H1 (cell line): ENCODE data around the gene TMEM135. TPM values are rescaled to one million over a fixed set of nuclear protein-coding genes. Genes with fewer than 3 reads are reported as not detected.

ENCODE experiments used
- CTCF ChIA-PET: fragments of 300-600 bp; sonication (Branson Sonifier 250); formaldehyde crosslinking; loops from one replicate; lab custom pipeline; 2021; ENCODE audit not compliant: partially characterized antibody; lab: Charles Lee
- POLR2A ChIA-PET: fragments of 300-600 bp; sonication (Branson Sonifier 250); formaldehyde crosslinking; loops from one replicate; lab custom pipeline; 2021; ENCODE audit warnings: inconsistent platforms; ENCODE audit not compliant: partially characterized antibody; lab: Charles Lee
- DNase-seq, 2 experiments: peaks; one replicate each; pipeline versions ENCODE4 v3.0.0 to v3.0.0-alpha.2; 2010 to 2022; ENCODE audit warnings: low spot score in 2 of 2, low read depth in 1 of 2, mixed read lengths in 1 of 2
- FAIRE-seq: peaks from 2 replicates; lab custom pipeline; 2011; peaks lifted over from hg19 to GRCh38; lab: Jason Lieb, UNC
- H2AFZ ChIP-seq: 2 replicates; pipeline ENCODE4 v1.8.1; 2012; ENCODE audit warnings: low read length, inconsistent platforms
- H2AK5ac ChIP-seq: 2 replicates; pipeline ENCODE4 v1.6.1; 2013; ENCODE audit warnings: low read depth, low read length
- H2BK120ac ChIP-seq: replicated peaks from 2 replicates; pipeline ENCODE3; 2013; ENCODE audit warnings: low read depth, low read length, inconsistent platforms
- H2BK12ac ChIP-seq: 2 replicates; pipeline ENCODE4 v1.6.1; 2013; ENCODE audit warnings: low read depth, low read length
- H2BK15ac ChIP-seq: 2 replicates; pipeline ENCODE4 v1.6.1; 2013; ENCODE audit warnings: low read length
- H2BK20ac ChIP-seq: 2 replicates; pipeline ENCODE4 v1.6.1; 2013; ENCODE audit warnings: low read length
- H2BK5ac ChIP-seq: 2 replicates; pipeline ENCODE4 v1.6.1; 2013; ENCODE audit warnings: low read depth, low read length
- H3K14ac ChIP-seq: 2 replicates; pipeline ENCODE4 v1.6.1; 2013; ENCODE audit warnings: inconsistent platforms; ENCODE audit not compliant: insufficient read length
- H3K18ac ChIP-seq: 2 replicates; pipeline ENCODE4 v1.6.1; 2013; ENCODE audit warnings: low read length; ENCODE audit errors: extremely low read depth
- H3K23ac ChIP-seq: 2 replicates; pipeline ENCODE4 v1.6.1; 2013; ENCODE audit warnings: inconsistent platforms; ENCODE audit not compliant: insufficient read length
- H3K23me2 ChIP-seq: 2 replicates; pipeline ENCODE4 v1.6.1; 2013; ENCODE audit warnings: low read depth, low read length
- H3K27ac ChIP-seq: 2 replicates; pipeline ENCODE4 v1.6.1; 2011; ENCODE audit warnings: low read depth, low read length, inconsistent platforms
- H3K27me3 ChIP-seq, 4 experiments: replicated peaks in 1 of 4; 1 replicate in 1 of 4; 2 replicates in 3 of 4; pipeline versions ENCODE4 v1.6.1 to v1.8.1; 2011 to 2013; ENCODE audit warnings: low read length in 3 of 4, mild to moderate bottlenecking in 3 of 4, inconsistent platforms in 2 of 4, mixed read lengths in 2 of 4, moderate library complexity in 1 of 4; ENCODE audit not compliant: control insufficient read depth in 3 of 4, insufficient read depth in 3 of 4; ENCODE audit errors: extremely low read depth in 1 of 4
- H3K36me3 ChIP-seq, 4 experiments: 2 replicates each; pipeline versions ENCODE4 v1.6.1 to v1.8.1; 2011 to 2013; ENCODE audit warnings: mild to moderate bottlenecking in 4 of 4, low read length in 3 of 4, moderate library complexity in 2 of 4, control low read depth in 1 of 4, inconsistent platforms in 1 of 4; ENCODE audit not compliant: insufficient read depth in 4 of 4, control insufficient read depth in 2 of 4
- H3K4ac ChIP-seq: replicated peaks from 2 replicates; pipeline ENCODE3; 2013; ENCODE audit warnings: low read length, low read depth, mixed read lengths, inconsistent platforms; ENCODE audit not compliant: insufficient read length
- H3K4me1 ChIP-seq, 4 experiments: replicated peaks in 1 of 4; 1 replicate in 1 of 4; 2 replicates in 3 of 4; pipeline versions ENCODE4 v1.6.1 to v1.8.1; 2011 to 2013; ENCODE audit warnings: low read length in 3 of 4, inconsistent platforms in 2 of 4, mixed read lengths in 1 of 4; ENCODE audit not compliant: insufficient read depth in 4 of 4, control insufficient read depth in 3 of 4
- H3K4me2 ChIP-seq, 2 experiments: 2 replicates each; pipeline versions ENCODE4 v1.6.1 to v1.8.1; 2011 to 2013; ENCODE audit warnings: low read depth in 2 of 2, low read length in 2 of 2, control low read depth in 1 of 2, inconsistent platforms in 1 of 2, mild to moderate bottlenecking in 1 of 2; ENCODE audit not compliant: insufficient read depth in 1 of 2
- H3K4me3 ChIP-seq, 4 experiments: fragments of 200-600, 300-600 bp in 1 of 4; sonication (generic), shearing (Covaris generic), sonication (Bioruptor Twin) in 1 of 4; 2 replicates each; pipeline versions ENCODE4 v1.5.1 to v1.8.1; 2011 to 2016; ENCODE audit warnings: low read length in 4 of 4, low read depth in 3 of 4, control low read depth in 2 of 4, inconsistent platforms in 2 of 4, mild to moderate bottlenecking in 2 of 4, mixed read lengths in 1 of 4, moderate library complexity in 1 of 4; ENCODE audit not compliant: insufficient read depth in 2 of 4; ENCODE audit errors: extremely low read depth in 1 of 4
- H3K56ac ChIP-seq: replicated peaks from 2 replicates; pipeline ENCODE3; 2013; ENCODE audit warnings: low read depth, mild to moderate bottlenecking, mixed read lengths, low read length, inconsistent platforms; ENCODE audit not compliant: insufficient read length
- H3K79me1 ChIP-seq: 2 replicates; pipeline ENCODE4 v1.6.1; 2013; ENCODE audit warnings: low read depth, low read length, control low read depth
- H3K79me2 ChIP-seq, 2 experiments: 2 replicates each; pipeline versions ENCODE4 v1.6.1 to v1.8.1; 2012 to 2013; ENCODE audit warnings: low read length in 2 of 2, mild to moderate bottlenecking in 2 of 2, inconsistent platforms in 1 of 2; ENCODE audit not compliant: insufficient read depth in 2 of 2, control insufficient read depth in 1 of 2
- H3K9ac ChIP-seq, 4 experiments: replicated peaks in 1 of 4; 1 replicate in 1 of 4; 2 replicates in 3 of 4; pipeline versions ENCODE4 v1.6.1 to v1.8.1; 2011 to 2013; ENCODE audit warnings: low read depth in 3 of 4, low read length in 3 of 4, control low read depth in 2 of 4, mild to moderate bottlenecking in 2 of 4, moderate library complexity in 2 of 4, inconsistent platforms in 1 of 4; ENCODE audit errors: extremely low read depth in 1 of 4
- H3K9me3 ChIP-seq, 2 experiments: 2 replicates each; pipeline versions ENCODE4 v1.6.1 to v1.8.1; 2012 to 2013; ENCODE audit warnings: mild to moderate bottlenecking in 2 of 2, moderate library complexity in 2 of 2, control low read depth in 1 of 2, inconsistent platforms in 1 of 2, low read depth in 1 of 2, low read length in 1 of 2, mixed read lengths in 1 of 2; ENCODE audit not compliant: insufficient read depth in 2 of 2
- H4K20me1 ChIP-seq, 2 experiments: replicated peaks in 1 of 2; 2 replicates each; pipeline versions ENCODE3 to v1.8.1; 2011 to 2013; ENCODE audit warnings: inconsistent platforms in 2 of 2, low read length in 2 of 2, mild to moderate bottlenecking in 1 of 2; ENCODE audit not compliant: insufficient read depth in 2 of 2, control insufficient read depth in 1 of 2
- H4K5ac ChIP-seq: 2 replicates; pipeline ENCODE4 v1.6.1; 2013; ENCODE audit warnings: low read length, low read depth, mixed read lengths, inconsistent platforms; ENCODE audit not compliant: insufficient read length
- H4K8ac ChIP-seq: 2 replicates; pipeline ENCODE4 v1.8.0; 2013; ENCODE audit warnings: mild to moderate bottlenecking, moderate library complexity, low read length, inconsistent platforms; ENCODE audit not compliant: insufficient read depth; ENCODE audit errors: extremely low read depth
- H4K91ac ChIP-seq: replicated peaks from 2 replicates; pipeline ENCODE3; 2013; ENCODE audit warnings: low read length, mixed read lengths, inconsistent platforms; ENCODE audit not compliant: insufficient read length
- BACH1 ChIP-seq: IDR thresholded peaks from 2 replicates; pipeline ENCODE4 v1.6.1; 2012; ENCODE audit warnings: low read length, improper control_type of control experiment
- BCL11A ChIP-seq, 2 experiments: IDR thresholded peaks; one replicate each; pipeline ENCODE4 v1.6.1; 2011; ENCODE audit warnings: low read depth in 2 of 2, low read length in 2 of 2, mild to moderate bottlenecking in 2 of 2
- BRCA1 ChIP-seq: IDR thresholded peaks from 2 replicates; pipeline ENCODE4 v1.6.1; 2012; ENCODE audit warnings: low read depth, low read length, improper control_type of control experiment
- CBX5 ChIP-seq: fragments of 300-800, 300-1000 bp; sonication (generic); IDR thresholded peaks from 2 replicates; pipeline ENCODE4 v1.7.1; 2016; ENCODE audit warnings: antibody characterized with exemption, low read length, low read depth
- CBX8 ChIP-seq: fragments of 300-800, 300-1000 bp; sonication (generic); IDR thresholded peaks from 2 replicates; pipeline ENCODE4 v1.7.1; 2016; ENCODE audit warnings: low read depth, low read length, borderline replicate concordance
- CEBPB ChIP-seq: IDR thresholded peaks from 2 replicates; pipeline ENCODE4 v1.6.1; 2012; ENCODE audit warnings: low read depth, low read length
- E2F6 ChIP-seq: IDR thresholded peaks from 2 replicates; pipeline ENCODE4 v1.6.1; 2012; ENCODE audit warnings: inconsistent platforms
- GABPA ChIP-seq: IDR thresholded peaks from 2 replicates; pipeline ENCODE4 v1.6.1; 2011; ENCODE audit warnings: mild to moderate bottlenecking, low read length, moderate library complexity, borderline replicate concordance; ENCODE audit not compliant: insufficient read depth
- KDM5A ChIP-seq: fragments of 200-600 bp; IDR thresholded peaks from 2 replicates; pipeline ENCODE4 v1.7.1; 2012; ENCODE audit warnings: mild to moderate bottlenecking, low read length, inconsistent platforms, mixed read lengths
- PHF8 ChIP-seq: fragments of 200-600 bp; sonication (generic); conservative IDR thresholded peaks from 2 replicates; pipeline ENCODE4 v1.7.1; 2012; ENCODE audit warnings: low read depth, mild to moderate bottlenecking, inconsistent platforms, low read length, moderate library complexity
- SAP30 ChIP-seq: fragments of 300-600 bp; sonication (generic); IDR thresholded peaks from 2 replicates; pipeline ENCODE4 v1.7.1; 2012; ENCODE audit warnings: low read length, moderate library complexity, mild to moderate bottlenecking, inconsistent platforms; ENCODE audit not compliant: insufficient read depth, insufficient replicate concordance
- SP2 ChIP-seq: IDR thresholded peaks from 2 replicates; pipeline ENCODE4 v1.6.1; 2012; ENCODE audit warnings: mild to moderate bottlenecking, low read length, inconsistent platforms
- SRF ChIP-seq: IDR thresholded peaks from 2 replicates; pipeline ENCODE4 v1.6.1; 2011; ENCODE audit warnings: mild to moderate bottlenecking, low read depth, low read length, moderate library complexity
- TEAD4 ChIP-seq: IDR thresholded peaks from 2 replicates; pipeline ENCODE4 v1.6.1; 2012; ENCODE audit warnings: low read depth, low read length, inconsistent platforms, mixed read lengths
- ZNF274 ChIP-seq: IDR thresholded peaks from 2 replicates; pipeline ENCODE4 v1.7.0; 2012; ENCODE audit warnings: low read length, borderline replicate concordance; ENCODE audit errors: extremely low read depth
- polyA plus RNA-seq, 7 experiments: library from polyadenylated mRNA; depleted of rRNA in 3 of 7; stranded (reverse) in 5 of 7; unstranded in 2 of 7; fragments of >200 nt in 5 of 7; fragments of 200-250 nt in 2 of 7; gene quantifications; 1 replicate in 5 of 7; 2 replicates in 1 of 7; 4 replicates in 1 of 7; pipeline versions ENCODE4 v1.2.1 to v1.2.3, GENCODE V29; 2011 to 2013; ENCODE audit warnings: missing spikeins in 2 of 7, mixed read lengths in 2 of 7
- total RNA-seq: library from RNA; stranded (reverse); fragmentation: NEBNext Ultra II Directional; extraction: Animal tissue kit (Norgen Biotek cat#: 25700); gene quantifications from 2 replicates; pipeline ENCODE4 v1.2.1, GENCODE V29; 2021

Gene TMEM135
- total and polyA plus RNA-seq, 2 of the 8 experiments (the other 6 are each of a cell fraction or from before 2014, with no cell fraction given) = 9.3 to 31.3 TPM

GRCh38 chr11:87316491-87316890, 278.8 kb downstream of the TMEM135 start:
- Histone ChIP-seq H3K4ac (no peak overlapping the region), H3K23me2 (no peaks in the 10 kb centered on the region)
- CTCF ChIA-PET = interaction anchor here (0.6 to 2.0 kb wide), 7 partner anchors 8 to 447 kb away, joined by 3 to 8 read pairs (median 4); no protein-coding TSS in a partner anchor
- TF ChIP-seq SRF = no peak
- no peak for TF ChIP-seq BRCA1
- TF ChIP-seq CEBPB = no peak
- no peak for TF ChIP-seq CBX8
- TF ChIP-seq PHF8 = no peak
- no peak for TF ChIP-seq GABPA
- no peak for TF ChIP-seq SP2
- TF ChIP-seq SAP30 = no peak
- TF ChIP-seq CBX5 = no peak
- TF ChIP-seq E2F6 = no peak
- no peak for TF ChIP-seq ZNF274
- TF ChIP-seq TEAD4 = no peak
- TF ChIP-seq BCL11A (IDR thresholded peaks at IDR 0.05; ENCODE audit: low read depth in 2 of 2, low read length in 2 of 2) = no peak
- TF ChIP-seq BACH1 = no peak
- no peak for TF ChIP-seq KDM5A

More at GRCh38 chr11:87316491-87316890, 278.8 kb downstream of the TMEM135 start:
- Histone ChIP-seq H3K4me1 (peaks cover 0 to 4% (median 0%) of the 10 kb centered on the region in 4 experiments; a peak in 1 of 7 replicates), H3K4me2 (no peak overlapping the region), H4K8ac (no peak overlapping the region), H3K79me1 (no peaks in the 10 kb centered on the region), H4K91ac (no peak overlapping the region), H3K9ac (no peak overlapping the region), H2BK12ac (no peak overlapping the region), H3K79me2 (no peaks in the 10 kb centered on the region), H2BK120ac (no peak overlapping the region), H3K27me3 (no peaks in the 10 kb centered on the region), H2BK20ac (no peak overlapping the region), H2AK5ac (no peak overlapping the region), H3K18ac (no peak overlapping the region), H3K27ac (no peak overlapping the region), H3K23ac (no peak overlapping the region), H2BK15ac (no peak overlapping the region), H3K36me3 (peaks cover 0 to 4% (median 0%) of the 10 kb centered on the region in 4 experiments; a peak in 1 of 8 replicates), H3K4me3 (no peak overlapping the region), H3K56ac (no peak overlapping the region), H4K5ac (no peak overlapping the region), H3K14ac (no peak overlapping the region), H3K9me3 (no peaks in the 10 kb centered on the region), H4K20me1 (no peaks in the 10 kb centered on the region), H2AFZ (no peak overlapping the region), H2BK5ac (no peak overlapping the region)
- DNase-seq = no peak
- no peak for FAIRE-seq
- POLR2A ChIA-PET = interaction anchor here (1.4 kb wide), 1 partner anchor 15 kb away, joined by 4 read pairs; no protein-coding TSS in a partner anchor
